ENCODE results near the gene R3HDM2.

DNA sequence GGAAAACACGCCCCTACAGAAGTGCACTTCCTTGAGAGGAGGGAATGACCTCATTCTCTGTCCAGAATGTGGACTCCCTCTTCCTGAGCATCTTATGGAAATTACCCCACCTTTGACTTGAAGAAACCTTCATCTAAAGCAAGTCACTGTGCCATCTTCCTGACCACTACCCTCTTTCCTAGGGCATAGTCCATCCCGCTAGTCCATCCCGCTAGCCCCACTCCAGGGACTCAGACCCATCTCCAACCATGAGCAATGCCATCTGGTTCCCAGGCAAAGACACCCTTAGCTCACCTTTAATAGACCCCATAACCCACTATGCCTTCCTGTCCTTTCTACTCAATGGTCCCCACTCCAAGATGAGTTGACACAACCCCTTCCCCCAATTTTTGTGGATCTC, 19.2 kb upstream of the R3HDM2 start:
- TF ChIP-seq POLR2A (IDR thresholded peaks at IDR 0.05; ENCODE audit: extremely low read depth, insufficient read length) (no peak), MYC (IDR thresholded peaks at IDR 0.05; ENCODE audit: low read depth, low read length) (no peak)
- TF ChIP-seq, protein P1, sequence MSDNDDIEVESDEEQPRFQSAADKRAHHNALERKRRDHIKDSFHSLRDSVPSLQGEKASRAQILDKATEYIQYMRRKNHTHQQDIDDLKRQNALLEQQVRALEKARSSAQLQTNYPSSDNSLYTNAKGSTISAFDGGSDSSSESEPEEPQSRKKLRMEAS (IDR thresholded peaks at IDR 0.05; ENCODE audit: low read depth, low read length), result no peak
- TF ChIP-seq, protein P2, sequence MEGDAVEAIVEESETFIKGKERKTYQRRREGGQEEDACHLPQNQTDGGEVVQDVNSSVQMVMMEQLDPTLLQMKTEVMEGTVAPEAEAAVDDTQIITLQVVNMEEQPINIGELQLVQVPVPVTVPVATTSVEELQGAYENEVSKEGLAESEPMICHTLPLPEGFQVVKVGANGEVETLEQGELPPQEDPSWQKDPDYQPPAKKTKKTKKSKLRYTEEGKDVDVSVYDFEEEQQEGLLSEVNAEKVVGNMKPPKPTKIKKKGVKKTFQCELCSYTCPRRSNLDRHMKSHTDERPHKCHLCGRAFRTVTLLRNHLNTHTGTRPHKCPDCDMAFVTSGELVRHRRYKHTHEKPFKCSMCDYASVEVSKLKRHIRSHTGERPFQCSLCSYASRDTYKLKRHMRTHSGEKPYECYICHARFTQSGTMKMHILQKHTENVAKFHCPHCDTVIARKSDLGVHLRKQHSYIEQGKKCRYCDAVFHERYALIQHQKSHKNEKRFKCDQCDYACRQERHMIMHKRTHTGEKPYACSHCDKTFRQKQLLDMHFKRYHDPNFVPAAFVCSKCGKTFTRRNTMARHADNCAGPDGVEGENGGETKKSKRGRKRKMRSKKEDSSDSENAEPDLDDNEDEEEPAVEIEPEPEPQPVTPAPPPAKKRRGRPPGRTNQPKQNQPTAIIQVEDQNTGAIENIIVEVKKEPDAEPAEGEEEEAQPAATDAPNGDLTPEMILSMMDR (IDR thresholded peaks at IDR 0.05; ENCODE audit: low read depth, low read length), result no peak
